Stimulated activated CD4-positive, alpha-beta T cell treated with anti-CD3 and anti-CD28 coated beads, Interleukin-1b, Interleukin-23, amount 100 ng/mL, for 24 hours (primary cell): ENCODE results near the gene TBX15.

Experiments used
- DNase-seq, 4 experiments: peaks; one replicate each; pipeline ENCODE4 v3.0.0-alpha.2; 2020; ENCODE audit warnings: low read depth in 4 of 4, low spot score in 1 of 4

TBX15 gene

DNA sequence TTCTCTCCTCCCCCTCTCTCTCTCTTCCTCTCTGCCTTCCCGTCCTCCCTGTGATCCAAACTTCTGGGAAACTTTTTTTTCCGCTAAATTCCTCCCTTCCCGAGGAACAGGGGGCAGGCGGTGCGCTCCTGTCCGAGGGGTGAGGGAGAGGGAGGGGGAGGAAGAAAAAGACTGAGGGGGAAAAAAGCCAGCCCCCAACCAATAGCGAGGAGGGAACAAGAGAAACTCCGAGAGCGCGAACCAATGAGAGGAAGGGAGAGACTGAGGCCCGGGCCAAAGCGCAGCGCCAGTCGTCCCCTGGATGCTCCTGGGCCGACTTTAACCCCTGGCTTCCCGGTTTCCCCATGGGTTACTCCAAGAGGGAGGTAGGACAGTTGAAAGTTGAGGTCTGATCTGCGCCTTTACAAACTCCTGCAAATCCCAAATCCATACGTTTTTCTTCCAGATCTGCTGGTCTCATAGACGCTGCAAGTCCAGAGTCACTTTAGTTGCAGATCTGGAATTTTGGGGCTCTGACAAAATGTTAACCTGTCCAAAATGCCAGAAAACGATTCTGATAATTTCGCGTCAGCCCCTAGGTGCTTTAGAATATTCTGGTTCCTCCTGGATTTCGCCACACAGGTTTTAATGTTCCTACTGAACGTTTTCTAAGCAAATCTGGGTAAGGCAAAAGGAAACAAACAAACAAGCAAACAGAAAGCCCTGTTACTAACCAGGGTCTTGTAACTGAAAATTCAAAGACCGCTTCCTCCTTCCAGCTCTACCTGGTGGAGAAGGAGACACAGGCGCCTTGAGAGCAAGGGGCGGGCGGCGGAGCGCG lies at the start of gene TBX15:
Gene TBX15, minus strand, starts transcription at position 158 of the 820 bp plus-strand sequence. CDS start 548 bp downstream, outside the sequence.
- no peak for DNase-seq

DNA sequence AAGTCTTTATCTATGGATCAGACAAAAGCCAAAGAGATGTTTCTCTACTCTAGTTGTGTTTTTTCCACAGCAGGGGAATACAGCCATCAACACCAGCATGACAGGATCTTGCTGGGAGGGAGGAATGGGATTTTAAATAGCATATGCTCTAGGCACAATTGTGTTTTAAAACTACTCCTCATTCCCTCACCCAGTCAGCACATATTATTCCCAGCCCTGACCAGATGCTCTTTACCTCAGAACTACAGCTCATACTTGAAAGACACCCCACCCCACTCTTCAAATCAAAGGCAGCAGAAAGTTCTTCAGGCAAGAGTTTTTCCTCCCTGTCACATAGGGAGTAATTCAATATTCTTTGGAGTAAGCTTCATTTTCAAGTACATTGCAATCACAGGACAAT lies 46.2 kb upstream of the TBX15 start:
- no peak for DNase-seq

DNA sequence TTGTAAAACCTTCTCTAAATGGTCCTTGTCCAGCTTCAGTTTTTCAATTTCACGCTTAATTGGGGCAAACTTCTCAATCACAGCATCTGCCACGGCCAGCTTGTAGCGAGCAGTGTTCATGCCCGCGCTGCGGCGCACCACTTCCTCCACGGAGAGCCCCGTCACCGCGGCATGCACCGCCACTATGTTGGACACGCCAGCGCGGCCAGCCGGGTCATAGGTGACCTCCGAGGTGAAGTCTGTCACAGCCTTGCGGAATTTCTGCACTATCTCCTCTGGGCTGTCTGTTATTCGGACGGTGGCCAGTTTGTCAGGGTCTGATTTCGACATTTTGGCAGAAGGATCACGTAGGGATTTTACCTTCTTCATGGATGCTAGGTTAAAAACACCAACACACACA lies 44.8 kb upstream of the TBX15 start:
- no peak for DNase-seq

DNA sequence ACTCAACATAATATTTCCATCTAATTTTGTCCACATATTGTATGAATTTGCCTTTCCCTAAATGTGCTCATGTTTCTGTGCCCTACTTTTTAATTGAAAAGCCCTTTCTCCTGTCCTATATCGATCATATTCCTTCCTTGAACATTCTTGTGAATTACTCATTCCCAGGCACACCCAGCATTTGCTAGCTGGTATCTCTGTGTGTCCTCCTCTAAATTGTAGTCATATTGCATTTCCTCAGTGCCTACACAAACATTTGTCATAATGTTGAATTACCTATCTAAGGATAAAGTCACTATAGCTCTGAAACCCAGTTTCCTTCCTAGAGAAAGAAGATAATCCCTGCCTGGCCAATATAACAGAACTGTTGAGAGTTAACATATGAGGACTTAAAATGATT lies 39.6 kb upstream of the TBX15 start:
- DNase-seq, result no peak

DNA sequence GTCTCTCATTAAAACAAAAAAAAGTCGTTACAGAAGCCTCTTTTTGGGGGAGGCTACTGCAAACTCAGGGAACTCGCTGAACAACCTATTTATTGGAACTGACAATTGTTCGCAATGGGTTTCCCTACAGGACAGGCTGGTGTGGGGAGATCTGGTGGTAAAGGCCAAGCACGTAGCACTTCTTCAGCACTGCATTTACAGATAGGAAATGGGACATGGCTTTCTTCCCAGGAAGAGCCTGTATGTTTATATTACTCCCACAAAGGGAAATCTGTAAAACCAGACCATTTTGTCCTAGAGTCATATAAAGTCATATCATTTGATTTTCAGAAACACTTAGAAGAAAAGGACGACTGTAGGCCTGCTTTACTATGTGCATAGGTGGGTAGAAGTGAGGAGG lies 38.8 kb upstream of the TBX15 start:
- no peak for DNase-seq

DNA sequence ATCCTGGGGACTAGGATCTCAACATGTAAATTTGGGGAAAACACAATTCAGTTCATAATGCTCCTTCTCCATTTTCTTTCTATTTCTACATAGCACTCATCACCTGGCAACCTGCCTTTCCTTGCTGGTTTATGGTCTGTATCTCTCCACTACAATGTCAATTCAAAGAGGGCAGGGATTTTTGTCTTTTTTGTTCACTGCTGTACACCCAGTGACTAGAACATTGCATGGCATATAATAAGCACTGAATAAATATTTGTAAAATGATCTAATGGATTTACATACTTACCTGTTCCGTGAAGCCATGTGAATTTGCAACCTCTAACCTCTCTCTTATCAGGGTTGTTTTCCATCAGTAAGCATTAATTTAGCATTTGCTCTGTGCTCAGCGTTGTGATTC lies 27.4 kb upstream of the TBX15 start:
- no peak for DNase-seq

DNA sequence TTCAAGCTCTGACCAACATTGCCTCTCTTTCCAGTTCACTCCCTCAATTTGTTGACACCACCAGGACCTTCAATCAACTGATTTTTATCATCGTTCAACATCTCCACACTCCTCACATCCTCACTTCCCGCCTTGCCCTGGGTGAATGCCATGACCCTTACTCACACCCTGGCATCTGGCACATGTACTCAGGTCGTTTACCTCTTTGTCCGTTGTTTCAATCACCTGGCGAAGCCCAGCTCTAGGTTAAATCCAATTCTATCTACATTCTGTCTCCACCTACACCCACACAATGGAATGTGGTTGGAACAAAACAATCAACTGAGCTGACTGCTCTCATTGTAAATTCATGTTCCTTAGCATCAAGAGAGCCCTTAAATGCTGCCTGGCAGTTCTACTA lies 24.2 kb upstream of the TBX15 start:
- no peak for DNase-seq

DNA sequence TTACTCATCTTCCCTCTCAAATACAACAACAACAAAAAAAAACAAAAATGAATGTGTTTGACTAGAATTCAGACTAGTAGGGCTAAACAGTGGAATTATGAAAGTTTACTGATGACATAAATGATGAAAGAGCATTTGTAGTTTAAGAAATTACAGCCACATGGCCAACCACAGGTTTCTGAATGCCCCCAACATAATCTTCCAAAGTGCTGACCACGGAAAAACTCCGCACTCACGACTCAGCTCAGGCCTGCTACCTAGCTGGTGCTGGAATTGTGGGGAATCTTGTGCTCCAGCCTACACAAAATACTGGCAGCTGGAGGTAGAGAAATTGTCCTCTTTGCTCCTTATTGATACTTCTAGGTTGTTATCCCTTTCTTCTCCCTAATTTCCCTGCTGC lies 23.6 kb upstream of the TBX15 start:
- no peak for DNase-seq

DNA sequence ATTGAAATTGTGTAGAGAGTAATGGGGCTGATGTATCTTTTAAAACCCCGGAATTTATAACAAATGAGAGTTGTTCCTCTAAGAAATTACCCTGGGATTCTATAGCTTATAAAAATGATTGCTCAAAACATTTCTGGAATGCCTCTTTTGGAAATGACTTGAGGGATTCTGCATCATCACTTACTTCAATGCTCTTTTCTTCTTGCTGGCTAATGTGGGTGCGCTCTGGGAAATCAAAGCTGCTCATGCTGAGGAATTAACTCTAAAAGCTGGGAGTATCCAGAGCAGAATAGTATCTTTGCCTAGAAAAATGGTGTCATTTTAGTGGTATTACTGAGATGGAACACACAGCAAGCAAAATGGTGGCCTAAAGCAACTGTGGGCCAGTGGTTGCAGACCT lies 23.0 kb upstream of the TBX15 start:
- no peak for DNase-seq

DNA sequence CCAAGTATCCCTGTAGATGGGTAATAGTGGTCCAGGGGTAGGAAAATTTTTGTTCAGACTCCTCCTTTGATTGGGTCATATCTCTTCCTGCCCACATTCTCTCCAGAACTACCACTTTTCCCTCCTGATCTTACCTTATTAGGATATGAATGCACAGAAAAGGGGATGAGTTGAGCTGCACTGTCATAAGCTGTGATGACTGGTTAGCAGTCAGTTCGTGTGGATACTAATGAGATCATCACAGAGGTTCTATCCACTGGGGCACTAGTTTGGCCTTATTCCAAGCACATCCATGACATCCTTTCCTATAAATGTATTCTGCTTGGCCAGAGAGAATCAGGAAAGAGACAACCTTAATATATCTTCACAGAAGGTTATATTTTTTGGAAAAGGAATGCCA lies 22.1 kb upstream of the TBX15 start:
- DNase-seq, result no peak

DNA sequence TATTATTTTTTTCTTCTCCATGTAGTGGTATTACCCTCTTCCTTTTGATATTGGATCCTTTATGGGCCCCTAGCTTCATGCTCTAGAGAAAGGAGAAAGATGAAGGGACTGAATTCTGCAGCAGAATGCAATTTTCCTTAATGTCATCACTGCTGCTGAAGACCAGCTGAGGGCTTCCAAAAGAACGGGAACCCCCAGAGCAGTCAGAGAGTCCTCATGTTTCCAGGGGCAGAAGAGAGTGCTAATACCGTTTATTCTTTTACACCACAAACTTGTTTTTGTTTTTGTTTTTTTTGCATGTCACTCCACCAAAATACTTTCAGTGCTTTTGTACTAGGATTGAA lies 21.1 kb upstream of the TBX15 start:
- no peak for DNase-seq

DNA sequence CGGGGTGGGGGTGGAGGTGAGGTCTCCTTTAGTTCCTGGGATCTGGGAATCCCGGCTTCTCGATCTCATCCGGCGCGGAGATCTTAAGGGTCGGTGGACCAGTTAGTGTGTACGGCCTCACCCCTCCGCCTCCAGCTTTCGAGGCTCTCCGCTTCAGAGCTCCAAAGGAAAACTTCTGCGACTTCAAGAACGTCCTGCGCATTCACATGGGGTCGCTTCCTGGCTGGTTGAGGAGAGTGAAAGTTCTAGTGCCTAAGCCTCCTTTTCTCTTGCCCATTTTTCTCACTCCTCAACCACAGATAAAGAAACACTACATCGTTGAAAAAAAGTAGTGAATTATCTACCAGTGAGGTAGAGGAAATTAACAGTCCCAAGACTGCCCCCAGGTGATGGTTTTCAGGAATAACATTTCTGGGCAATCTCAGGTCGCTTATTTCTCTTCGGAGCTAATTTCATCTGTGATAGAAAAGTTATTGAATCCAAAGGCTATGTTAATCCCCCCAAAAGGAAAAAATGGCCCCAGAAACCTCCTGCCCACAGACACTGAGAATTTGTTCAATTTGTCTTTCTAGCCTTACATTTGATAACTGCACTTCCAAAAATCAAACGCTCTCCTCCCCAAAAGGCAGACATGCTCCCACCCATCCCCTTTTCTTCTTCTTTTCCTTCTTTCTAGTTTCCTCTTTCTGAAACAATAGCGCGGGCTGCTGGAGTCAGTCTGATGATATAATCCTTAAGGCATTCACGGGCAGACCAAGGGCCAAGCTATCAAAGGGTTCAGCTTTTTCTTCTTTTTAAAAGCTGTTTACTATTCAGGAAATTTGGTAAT lies 20.6 kb upstream of the TBX15 start:
- no peak for DNase-seq

DNA sequence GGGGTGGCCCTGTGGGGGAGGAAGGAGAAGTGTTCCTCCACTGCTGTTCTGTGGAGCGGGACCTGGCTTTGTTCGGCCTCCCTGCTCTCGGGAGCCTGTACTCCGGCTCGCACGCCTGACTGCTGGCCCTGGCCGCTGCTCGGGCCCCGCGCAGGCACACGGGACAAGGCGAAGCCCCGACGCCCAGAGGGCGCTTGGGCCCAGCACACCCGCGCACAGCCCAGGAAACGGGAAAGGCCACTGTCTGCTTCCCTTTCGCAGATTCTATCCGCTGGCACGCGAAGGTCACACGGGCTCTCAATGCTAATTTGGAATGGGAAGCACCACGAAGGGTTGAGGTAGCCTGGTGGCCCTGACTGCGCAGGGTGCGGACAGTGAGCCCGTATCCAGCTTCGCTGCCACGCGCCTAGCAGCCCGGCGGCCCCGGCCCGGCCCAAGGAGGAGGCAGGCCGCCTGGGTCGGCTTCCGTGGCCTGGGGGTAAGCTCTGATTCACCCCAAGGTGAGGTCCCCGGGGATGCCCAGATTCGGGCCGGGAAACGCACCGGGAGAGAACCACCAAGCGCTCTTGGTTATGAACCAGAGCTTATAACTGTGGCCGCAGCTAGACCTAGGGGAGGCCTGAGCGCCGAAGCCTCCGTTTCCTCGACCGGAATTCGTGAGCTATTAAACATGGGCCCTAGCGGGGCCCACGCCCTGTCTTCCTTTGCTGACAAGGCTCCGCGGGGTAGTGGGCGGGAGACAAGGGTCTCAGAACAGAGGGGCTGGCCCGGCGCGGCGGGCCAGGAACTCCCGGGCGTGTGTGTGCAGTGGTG lies 19.7 kb upstream of the TBX15 start:
- DNase-seq, result no peak

DNA sequence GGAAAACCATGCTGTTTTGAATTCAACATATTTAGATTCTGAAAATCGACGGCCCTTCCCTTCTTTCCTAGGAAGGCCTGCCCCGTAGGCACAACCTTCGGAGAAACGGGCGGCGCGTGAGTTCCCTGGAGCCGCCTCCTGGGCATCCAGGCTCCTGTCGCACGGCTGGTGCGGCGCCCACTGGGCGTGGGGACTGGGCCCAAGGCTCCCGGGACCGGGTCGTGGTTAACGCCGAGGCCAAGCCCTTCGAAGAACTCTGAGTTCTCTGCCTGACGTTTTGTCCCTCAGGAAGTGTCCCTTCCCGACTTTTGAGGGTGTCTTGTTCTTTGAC lies 19.2 kb upstream of the TBX15 start:
- DNase-seq, result no peak

DNA sequence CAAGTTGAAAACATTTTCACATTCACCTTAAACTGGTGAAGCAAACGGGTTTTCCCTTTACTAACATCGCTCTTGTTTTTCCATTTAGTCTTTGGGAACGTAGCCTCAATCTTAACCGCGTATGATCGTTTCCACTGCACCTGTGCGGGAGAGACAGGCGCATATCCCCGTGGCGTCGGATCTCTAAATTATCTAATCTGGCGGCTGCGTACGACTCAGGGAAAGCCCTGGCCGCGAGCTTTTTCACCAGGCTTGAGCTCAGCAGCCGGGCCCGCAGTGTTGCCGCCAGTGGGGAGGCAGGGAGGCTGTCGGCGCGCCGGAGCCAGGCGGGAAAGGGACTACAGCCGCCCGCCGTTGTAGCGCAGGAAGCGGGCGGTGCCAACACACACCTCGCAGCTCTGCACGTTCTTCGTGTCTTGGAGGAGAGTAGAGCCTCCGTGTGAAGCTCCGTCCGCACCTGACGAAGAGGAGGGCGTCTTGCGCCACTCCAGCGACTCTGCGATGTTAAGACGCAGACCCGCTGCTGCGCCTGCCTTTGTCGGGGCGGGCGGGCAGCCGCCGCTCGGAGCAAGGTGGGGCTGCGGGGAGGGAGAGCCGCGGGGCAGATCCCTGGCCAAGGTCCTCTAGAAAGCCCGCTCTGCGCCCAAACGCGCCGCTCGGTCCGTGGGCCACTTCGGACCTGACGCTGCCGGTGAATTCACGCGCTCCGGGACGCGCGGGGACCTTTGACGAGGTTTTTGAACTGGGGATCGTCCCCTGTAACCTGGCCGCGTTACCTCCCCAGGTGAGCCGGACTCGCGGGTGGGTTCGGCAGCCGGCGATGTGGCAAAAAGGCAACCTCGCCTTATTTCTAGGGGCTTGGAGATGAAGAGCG lies 18.5 kb upstream of the TBX15 start:
- no peak for DNase-seq

DNA sequence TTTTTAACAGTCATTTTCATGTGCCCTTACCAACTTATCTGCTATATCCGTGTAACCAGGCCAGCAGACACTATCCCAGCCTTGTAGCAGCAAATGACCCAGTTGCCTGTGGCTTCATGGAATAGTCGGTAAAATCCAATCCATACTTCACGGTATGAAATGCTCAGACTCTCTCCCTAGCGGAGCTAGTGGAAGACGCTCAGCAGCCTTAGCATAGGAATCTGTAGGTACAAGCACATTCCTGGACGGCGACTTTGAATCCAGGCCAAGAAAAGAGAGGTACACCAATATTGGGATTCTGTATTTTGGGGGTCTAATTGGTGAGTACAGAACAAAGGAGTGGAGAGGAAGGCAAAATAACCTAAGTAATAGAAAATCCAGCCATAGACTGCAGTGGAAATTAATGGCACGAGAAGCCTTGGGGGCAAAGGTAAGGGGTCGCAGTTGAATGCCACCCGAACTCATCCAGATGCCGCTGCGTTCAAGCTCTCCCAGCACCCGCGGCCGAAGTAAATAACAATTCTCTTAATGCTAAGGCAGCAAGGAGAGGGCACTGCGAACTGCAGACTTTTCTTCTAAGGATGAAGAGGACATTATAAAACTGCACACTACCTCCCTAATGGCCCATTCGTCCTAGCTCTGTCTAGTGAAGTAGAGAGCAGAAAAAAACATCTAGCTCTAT lies 17.7 kb upstream of the TBX15 start:
- no peak for DNase-seq

DNA sequence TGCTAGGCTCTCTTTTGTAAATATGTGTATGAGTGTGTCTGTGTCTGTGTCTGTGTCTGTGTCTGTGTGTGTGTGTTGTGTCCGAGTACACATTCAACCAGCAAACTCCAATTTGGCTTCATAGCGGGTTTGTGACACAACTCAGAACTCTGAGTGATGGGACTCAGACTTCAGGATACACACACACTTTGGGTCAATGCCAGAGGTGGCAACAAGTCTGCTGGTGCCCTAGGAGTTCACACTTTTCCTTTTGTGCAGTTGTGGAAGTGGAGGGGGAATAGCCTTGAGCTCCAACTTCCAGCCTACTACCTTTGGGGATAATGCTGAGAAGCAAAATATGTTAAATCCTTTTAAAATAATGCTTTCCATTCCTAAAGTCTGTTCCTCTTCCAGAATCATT lies 16.6 kb upstream of the TBX15 start:
- no peak for DNase-seq

DNA sequence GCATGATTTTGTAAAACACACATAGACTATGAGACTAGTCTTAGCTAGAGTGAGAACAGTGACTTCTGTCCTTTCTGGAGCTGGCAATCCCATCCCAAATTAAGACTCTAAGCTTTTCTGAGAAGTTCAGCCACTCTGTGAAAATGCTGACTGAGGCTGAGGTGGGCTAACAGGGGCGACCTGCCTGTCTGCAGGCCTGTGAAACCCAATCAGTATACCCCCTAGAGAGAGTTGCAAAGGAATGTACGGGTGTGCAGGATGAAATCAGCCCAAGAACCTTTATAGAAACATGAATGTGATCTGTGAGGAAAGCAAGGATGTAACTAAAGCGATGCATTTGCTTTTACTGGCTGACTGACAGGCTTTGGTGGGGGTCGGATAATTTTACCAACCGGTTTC lies 16.0 kb upstream of the TBX15 start:
- no peak for DNase-seq

DNA sequence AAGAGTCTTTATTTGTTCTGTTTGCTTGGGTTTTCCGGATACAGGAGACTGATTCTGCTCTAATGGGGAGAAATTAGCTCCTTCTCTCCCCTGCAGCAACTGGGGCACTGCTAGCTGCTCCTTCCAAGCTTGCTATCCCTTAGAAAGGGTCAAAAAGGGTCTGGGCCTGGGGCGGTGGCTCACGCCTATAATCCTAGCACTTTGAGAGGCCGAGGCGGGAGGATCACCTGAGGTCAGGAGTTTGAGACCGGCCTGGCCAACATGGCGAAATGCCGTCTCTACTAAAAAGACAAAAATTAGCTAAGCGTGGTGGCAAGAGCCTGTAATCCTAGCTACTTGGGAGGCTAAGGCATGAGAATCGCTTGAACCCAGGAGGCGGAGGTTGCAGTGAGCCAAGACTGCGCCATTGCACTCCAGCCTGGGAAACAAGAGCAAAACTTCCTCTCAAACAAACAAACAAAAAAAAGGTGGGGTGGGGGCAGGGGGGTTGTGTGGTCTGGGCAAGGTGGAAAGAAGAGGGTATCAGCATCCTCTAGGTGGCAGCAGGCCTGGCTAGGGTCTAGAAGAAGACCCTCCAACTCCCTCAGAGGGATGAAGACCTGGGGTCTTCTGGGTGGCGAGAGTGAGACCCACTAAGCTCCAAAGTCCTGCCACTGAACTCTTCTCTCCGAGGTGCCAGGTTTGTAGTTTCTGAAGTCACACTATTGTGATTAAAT lies 15.4 kb upstream of the TBX15 start:
- no peak for DNase-seq
